ENCODE data around the gene DPYSL5.

Gene DPYSL5

DNA sequence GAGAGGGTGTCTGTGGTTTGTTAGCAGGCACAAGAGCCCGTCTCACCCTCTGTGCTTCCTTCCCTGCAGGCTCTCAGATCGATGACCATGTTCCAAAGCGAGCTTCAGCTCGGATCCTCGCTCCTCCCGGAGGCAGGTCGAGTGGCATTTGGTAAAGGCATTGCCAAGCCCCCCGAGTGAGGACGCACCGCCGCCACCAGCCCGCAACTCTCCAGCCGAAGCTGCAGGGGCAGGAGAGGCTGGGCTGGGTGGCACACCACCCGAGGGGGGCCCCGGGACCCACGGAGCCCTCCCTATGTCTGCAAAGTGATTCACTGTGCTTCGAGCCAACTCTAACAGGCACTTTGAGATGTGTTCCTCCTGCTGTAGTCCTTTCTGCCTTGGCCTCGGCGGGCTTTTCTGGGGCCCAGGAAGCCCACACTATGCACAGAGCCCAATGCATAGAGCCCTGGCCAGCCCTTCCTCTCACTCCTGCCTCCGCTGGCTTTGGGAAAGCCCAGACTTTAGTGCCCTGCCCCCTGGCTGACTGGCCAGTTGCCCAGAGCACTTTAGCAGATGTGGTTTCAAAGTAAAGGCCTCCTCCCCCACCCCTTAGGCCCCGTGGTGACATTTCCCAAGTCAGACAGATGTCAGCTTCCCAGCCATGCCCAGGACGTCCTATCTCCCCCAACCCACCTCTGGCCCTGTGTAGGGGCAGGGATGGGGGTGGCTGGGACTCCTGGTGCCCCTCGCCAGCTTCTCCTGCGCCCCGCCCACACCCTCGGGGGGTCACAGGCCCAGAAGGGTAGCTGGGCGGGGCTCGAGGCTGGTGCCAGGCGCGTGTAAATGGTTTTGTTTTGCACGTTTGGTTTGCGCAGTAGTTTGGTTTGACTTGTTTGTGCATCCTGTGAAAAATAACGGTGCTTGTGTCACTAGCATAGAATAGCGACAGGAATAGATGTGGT lies 99.2 kb downstream of the DPYSL5 start:
- TF ChIP-seq, protein P1, sequence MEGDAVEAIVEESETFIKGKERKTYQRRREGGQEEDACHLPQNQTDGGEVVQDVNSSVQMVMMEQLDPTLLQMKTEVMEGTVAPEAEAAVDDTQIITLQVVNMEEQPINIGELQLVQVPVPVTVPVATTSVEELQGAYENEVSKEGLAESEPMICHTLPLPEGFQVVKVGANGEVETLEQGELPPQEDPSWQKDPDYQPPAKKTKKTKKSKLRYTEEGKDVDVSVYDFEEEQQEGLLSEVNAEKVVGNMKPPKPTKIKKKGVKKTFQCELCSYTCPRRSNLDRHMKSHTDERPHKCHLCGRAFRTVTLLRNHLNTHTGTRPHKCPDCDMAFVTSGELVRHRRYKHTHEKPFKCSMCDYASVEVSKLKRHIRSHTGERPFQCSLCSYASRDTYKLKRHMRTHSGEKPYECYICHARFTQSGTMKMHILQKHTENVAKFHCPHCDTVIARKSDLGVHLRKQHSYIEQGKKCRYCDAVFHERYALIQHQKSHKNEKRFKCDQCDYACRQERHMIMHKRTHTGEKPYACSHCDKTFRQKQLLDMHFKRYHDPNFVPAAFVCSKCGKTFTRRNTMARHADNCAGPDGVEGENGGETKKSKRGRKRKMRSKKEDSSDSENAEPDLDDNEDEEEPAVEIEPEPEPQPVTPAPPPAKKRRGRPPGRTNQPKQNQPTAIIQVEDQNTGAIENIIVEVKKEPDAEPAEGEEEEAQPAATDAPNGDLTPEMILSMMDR (IDR thresholded peaks at IDR 0.05; ENCODE audit: control insufficient read depth, extremely low read depth, insufficient read depth), result no peak
- DNase-seq (ENCODE audit: low read depth), result no peak
- H3K4me3 ChIP-seq (ENCODE audit: low read depth, low read length), result no peak overlapping the region

DNA sequence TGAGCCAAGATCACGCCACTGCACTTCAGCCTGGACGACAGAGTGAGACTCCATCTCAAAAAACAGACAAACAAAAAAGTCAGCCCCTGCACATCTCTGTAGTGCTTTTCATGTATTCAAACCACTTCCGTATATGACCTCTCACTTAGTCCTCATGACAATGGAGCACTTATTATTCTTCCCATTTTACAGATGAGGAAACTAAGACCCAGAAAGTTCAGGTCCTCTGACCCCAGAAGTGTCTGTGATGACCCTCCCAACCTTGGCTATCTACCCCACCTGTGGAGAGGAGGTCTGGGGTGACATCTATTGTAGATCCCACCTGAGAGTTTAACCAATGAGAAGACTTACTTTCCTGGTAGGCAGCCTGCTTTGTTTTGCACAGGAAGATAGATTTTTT lies 100.9 kb downstream of the DPYSL5 start:
- DNase-seq (ENCODE audit: low read depth), result no peak
- no peak overlapping the region for H3K4me3 ChIP-seq (ENCODE audit: low read depth, low read length)
- TF ChIP-seq, protein P1 (IDR thresholded peaks at IDR 0.05; ENCODE audit: control insufficient read depth, extremely low read depth, insufficient read depth), result no peak

DNA sequence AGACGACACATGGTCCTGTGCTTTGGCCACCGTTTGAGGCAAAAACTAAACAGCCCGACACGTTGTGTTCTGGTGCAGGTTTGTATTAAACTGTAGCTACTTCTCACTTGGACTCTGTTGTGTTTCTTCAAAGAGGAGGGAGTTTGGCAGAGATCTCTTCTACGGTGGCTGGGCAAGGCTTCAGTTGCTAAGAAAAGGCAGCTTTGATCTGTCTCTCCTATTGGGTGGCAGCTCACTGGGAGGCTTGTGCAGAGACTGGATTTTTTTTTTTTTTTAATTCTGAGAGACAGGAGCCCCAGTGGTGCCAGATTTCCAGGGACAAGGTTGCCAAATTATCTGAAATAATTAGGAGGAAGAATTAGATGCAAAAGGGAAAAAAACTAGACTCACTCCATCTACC lies 102.3 kb downstream of the DPYSL5 start:
- no peak for DNase-seq (ENCODE audit: low read depth)
- TF ChIP-seq, protein P1 (IDR thresholded peaks at IDR 0.05; ENCODE audit: control insufficient read depth, extremely low read depth, insufficient read depth), result no peak
- no peak overlapping the region for H3K4me3 ChIP-seq (ENCODE audit: low read depth, low read length)

DNA sequence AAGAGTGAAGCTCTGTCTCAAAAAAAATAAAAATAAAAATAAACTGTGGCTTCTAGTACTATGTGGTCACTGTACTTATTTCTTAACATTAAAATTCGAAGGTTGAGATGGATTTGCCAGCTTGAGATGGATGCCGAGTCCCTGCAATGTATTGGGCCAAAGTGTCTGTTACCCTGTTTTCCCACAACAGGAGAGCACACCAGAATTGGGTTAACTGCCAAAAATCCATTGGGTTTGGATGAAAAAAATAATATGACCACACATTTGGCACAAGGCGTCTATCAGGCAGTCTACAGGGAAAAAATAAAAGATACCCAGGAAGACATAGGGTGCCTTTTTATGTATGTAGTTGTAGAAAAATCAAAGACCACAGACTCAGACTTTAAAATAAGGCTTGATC lies 103.3 kb downstream of the DPYSL5 start:
- no peak for DNase-seq (ENCODE audit: low read depth)
- no peak overlapping the region for H3K4me3 ChIP-seq (ENCODE audit: low read depth, low read length)
- TF ChIP-seq, protein P1 (IDR thresholded peaks at IDR 0.05; ENCODE audit: control insufficient read depth, extremely low read depth, insufficient read depth), result no peak

DNA sequence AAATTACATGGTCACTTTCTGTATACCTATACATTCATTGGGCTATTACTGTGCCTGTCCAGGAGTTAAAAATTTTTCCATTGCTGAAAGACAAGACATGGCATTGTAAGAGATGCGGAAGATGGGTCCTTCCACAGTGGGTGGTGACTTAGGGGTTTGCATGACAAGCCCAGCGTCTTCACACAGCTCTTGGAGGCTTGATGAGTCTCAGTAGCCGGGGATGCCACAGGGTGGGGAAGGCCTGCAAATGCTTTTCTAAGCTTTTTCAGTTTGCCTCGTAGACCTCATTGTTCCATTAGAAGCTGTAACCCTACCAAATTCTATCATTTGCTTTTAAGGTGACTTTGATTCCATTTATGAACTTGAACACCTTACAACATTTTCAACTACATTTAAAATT lies 104.4 kb downstream of the DPYSL5 start:
- TF ChIP-seq, protein P1 (IDR thresholded peaks at IDR 0.05; ENCODE audit: control insufficient read depth, extremely low read depth, insufficient read depth), result no peak
- H3K4me3 ChIP-seq (ENCODE audit: low read depth, low read length), result no peak overlapping the region
- DNase-seq (ENCODE audit: low read depth), result no peak

DNA sequence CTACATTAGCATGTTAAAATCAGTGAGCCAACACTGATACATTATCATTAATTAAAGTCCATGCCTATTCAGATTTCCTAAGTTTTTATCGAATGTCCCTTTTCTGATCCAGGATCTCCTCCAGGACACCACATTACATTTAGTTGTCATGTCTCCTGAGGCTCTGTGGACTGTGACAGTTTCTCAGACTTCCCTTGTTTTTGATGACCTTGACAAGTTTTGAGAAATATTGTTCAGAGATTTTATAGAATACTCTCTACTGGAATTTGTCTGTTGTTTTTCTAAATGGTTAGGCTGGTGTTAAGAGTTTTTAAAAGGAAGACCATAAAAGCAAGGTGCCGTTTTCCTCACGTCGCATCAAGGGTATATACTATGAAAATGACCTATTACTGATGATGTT lies 106.2 kb downstream of the DPYSL5 start:
- TF ChIP-seq, protein P1 (IDR thresholded peaks at IDR 0.05; ENCODE audit: control insufficient read depth, extremely low read depth, insufficient read depth), result no peak

More for the DNA sequence above, 106.2 kb downstream of the DPYSL5 start:
- no peak overlapping the region for H3K4me3 ChIP-seq (ENCODE audit: low read depth, low read length)
- no peak for DNase-seq (ENCODE audit: low read depth)

Measured in LNCaP clone FGC (cell line).